ENCODE data around the gene CAPRIN1. TPM values are rescaled to one million over a fixed set of nuclear protein-coding genes. Genes with fewer than 3 reads are reported as not detected.
A peak's percentile ranks its signal among the peaks of the same experiment; 100 is the strongest.

CAPRIN1 gene
- total RNA-seq, 1 experiment from 2014 or later: 301 TPM

DNA sequence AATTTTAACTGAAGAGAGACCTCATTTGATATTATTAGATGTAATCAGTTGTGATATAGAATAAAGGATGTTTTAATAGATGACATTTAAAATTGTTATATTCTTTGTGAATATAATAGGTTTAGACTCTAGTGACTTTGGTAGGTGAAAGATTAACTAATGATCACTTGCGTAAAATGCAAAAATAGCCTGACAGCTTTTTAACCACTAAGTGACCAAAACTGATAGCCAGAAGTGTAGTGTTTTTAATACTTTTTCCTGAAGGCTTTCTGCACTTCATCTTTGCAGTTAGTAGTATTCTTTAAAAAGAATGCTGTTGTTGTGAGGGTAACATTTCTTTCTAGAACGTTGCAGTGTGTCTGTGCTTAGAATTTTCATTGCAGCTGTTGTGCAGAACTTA lies 5.1 kb downstream of the CAPRIN1 start:
- no peak for DNase-seq
- Histone ChIP-seq H2BK12ac (ENCODE audit: insufficient read length, low read depth, low read length) (no peak overlapping the region), H3K27me3 (ENCODE audit: insufficient read depth, low read length) (no peaks in the 10 kb centered on the region), H4K91ac (ENCODE audit: insufficient read length, low read depth, low read length) (no peak overlapping the region), H3K79me1 (ENCODE audit: insufficient read depth, low read depth, low read length, poor library complexity, severe bottlenecking) (no peaks in the 10 kb centered on the region), H2AFZ (ENCODE audit: low read length) (no peak overlapping the region), H3K27ac (ENCODE audit: insufficient read length, low read depth, low read length) (no peak overlapping the region), H4K8ac (replicated peaks; ENCODE audit: insufficient read length, low read depth, low read length) (no peak overlapping the region), H3K23me2 (ENCODE audit: insufficient read length, low read depth, low read length, poor library complexity, severe bottlenecking) (no peaks in the 10 kb centered on the region), H3K4me2 (ENCODE audit: insufficient read depth, insufficient read length, low read length) (no peak overlapping the region), H2BK5ac (ENCODE audit: insufficient read length, low read length) (no peak overlapping the region), H3K4me1 (ENCODE audit: insufficient read depth, low read length) (no peaks in the 10 kb centered on the region), H2BK120ac (ENCODE audit: low read depth, low read length, poor library complexity, severe bottlenecking) (no peak overlapping the region), H3K9ac (ENCODE audit: extremely low read depth, insufficient read length, low read length) (no peak overlapping the region), H2BK15ac (ENCODE audit: low read depth, low read length) (no peak overlapping the region), H3K23ac (ENCODE audit: insufficient read length, low read depth, low read length) (no peak overlapping the region), H2BK20ac (ENCODE audit: low read depth, low read length, poor library complexity, severe bottlenecking) (no peak overlapping the region), H3K56ac (ENCODE audit: insufficient read length, low read depth, low read length) (no peak overlapping the region), H2AK5ac (ENCODE audit: insufficient read length, low read length) (no peak overlapping the region), H4K20me1 (ENCODE audit: control insufficient read depth, insufficient read depth, insufficient read length) (no peaks in the 10 kb centered on the region), H3K79me2 (ENCODE audit: insufficient read depth, low read length) (peaks cover 75% of the 10 kb centered on the region), H3T11ph (ENCODE audit: low read length) (no peak overlapping the region), H3K14ac (ENCODE audit: insufficient read depth, low read length) (no peak overlapping the region), H3K9me3 (ENCODE audit: control insufficient read depth, low read depth, low read length) (no peaks in the 10 kb centered on the region), H4K5ac (ENCODE audit: insufficient read length, low read depth, low read length) (no peak overlapping the region), H3K18ac (ENCODE audit: insufficient read length, low read depth, low read length) (no peak overlapping the region), H3K4ac (ENCODE audit: low read depth, low read length) (no peak overlapping the region)
- Mint-ChIP-seq H3K4me1 (peaks cover 24 to 38% of the 10 kb centered on the region in 2 experiments), H3K9me3 (peaks cover 5 to 6% of the 10 kb centered on the region in 2 experiments; a peak in 4 of 5 replicates), H3K27me3 (ENCODE audit: low read depth) (no peaks in the 10 kb centered on the region; the same call in 1 of the 2 replicates), H3K27ac (no peak overlapping the region), H3K4me3 (peak overlapping the region; percentile 30 to 42; a peak in 1 of 5 replicates), H3K36me3 (ENCODE audit: insufficient read depth in 1 of 3, low read depth in 3 of 3) (peaks cover 29 to 62% (median 46%) of the 10 kb centered on the region in 3 experiments)
- no CpG with 5 or more reads among the region's 2 CpGs for WGBS (ENCODE audit: extremely low coverage, insufficient read length, low lambda C conversion rate)
- TF ChIP-seq, protein P1, sequence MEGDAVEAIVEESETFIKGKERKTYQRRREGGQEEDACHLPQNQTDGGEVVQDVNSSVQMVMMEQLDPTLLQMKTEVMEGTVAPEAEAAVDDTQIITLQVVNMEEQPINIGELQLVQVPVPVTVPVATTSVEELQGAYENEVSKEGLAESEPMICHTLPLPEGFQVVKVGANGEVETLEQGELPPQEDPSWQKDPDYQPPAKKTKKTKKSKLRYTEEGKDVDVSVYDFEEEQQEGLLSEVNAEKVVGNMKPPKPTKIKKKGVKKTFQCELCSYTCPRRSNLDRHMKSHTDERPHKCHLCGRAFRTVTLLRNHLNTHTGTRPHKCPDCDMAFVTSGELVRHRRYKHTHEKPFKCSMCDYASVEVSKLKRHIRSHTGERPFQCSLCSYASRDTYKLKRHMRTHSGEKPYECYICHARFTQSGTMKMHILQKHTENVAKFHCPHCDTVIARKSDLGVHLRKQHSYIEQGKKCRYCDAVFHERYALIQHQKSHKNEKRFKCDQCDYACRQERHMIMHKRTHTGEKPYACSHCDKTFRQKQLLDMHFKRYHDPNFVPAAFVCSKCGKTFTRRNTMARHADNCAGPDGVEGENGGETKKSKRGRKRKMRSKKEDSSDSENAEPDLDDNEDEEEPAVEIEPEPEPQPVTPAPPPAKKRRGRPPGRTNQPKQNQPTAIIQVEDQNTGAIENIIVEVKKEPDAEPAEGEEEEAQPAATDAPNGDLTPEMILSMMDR (conservative IDR thresholded peaks at IDR 0.05): no peak
